Measurements from ENCODE around the gene SERTAD4.
"Not testable (repeated sequence)": the region's sequence is repeated elsewhere in the genome, so short reads cannot be mapped to it uniquely, and the experiment has no call there.

Gene SERTAD4

GRCh38 chr1:210264496-210265380 is 32.1 kb downstream of the SERTAD4 start:
- in situ Hi-C loops (cut with HindIII; ENCODE audit: low sequenced_read_pairs), result no loop called here
- no peak for DNase-seq (ENCODE audit: low read depth, low spot score)

GRCh38 chr1:210265392-210265955 is 32.9 kb downstream of the SERTAD4 start:
- in situ Hi-C loops (cut with HindIII; ENCODE audit: low sequenced_read_pairs); DNase-seq (ENCODE audit: low read depth, low spot score); H3K4me3 ChIP-seq (ENCODE audit: low read depth, low read length): not testable (repeated sequence)

More at GRCh38 chr1:210264496-210265380, 32.1 kb downstream of the SERTAD4 start:
- no peak overlapping the region for H3K4me3 ChIP-seq (ENCODE audit: low read depth, low read length)
- no peak for TF ChIP-seq CTCF (IDR thresholded peaks at IDR 0.05; ENCODE audit: low read depth, low read length)

- in situ Hi-C loops (cut with HindIII; ENCODE audit: low sequenced_read_pairs), result no loop called here
- TF ChIP-seq CTCF (IDR thresholded peaks at IDR 0.05; ENCODE audit: low read depth, low read length), result no peak
- DNase-seq (ENCODE audit: low read depth, low spot score), result no peak
- H3K4me3 ChIP-seq (ENCODE audit: low read depth, low read length), result no peak overlapping the region
These were observed 37.4 kb downstream of the SERTAD4 start for GRCh38 chr1:210269981-210270380.

- no peak for TF ChIP-seq CTCF (IDR thresholded peaks at IDR 0.05; ENCODE audit: low read depth, low read length)
- in situ Hi-C loops (cut with HindIII; ENCODE audit: low sequenced_read_pairs), result no loop called here
- DNase-seq (ENCODE audit: low read depth, low spot score), result no peak
- no peak overlapping the region for H3K4me3 ChIP-seq (ENCODE audit: low read depth, low read length)
These were observed 40.1 kb downstream of the SERTAD4 start for GRCh38 chr1:210272666-210273065.

GRCh38 chr1:210280221-210280620 is 47.6 kb downstream of the SERTAD4 start:
- no peak for DNase-seq (ENCODE audit: low read depth, low spot score)
- no peak for TF ChIP-seq CTCF (IDR thresholded peaks at IDR 0.05; ENCODE audit: low read depth, low read length)
- in situ Hi-C loops (cut with HindIII; ENCODE audit: low sequenced_read_pairs), result no loop called here
- no peak overlapping the region for H3K4me3 ChIP-seq (ENCODE audit: low read depth, low read length)

- no peak for TF ChIP-seq CTCF (IDR thresholded peaks at IDR 0.05; ENCODE audit: low read depth, low read length)
- H3K4me3 ChIP-seq (ENCODE audit: low read depth, low read length), result no peak overlapping the region
- in situ Hi-C loops (cut with HindIII; ENCODE audit: low sequenced_read_pairs), result no loop called here
- DNase-seq (ENCODE audit: low read depth, low spot score), result no peak
These were observed 55.5 kb downstream of the SERTAD4 start for GRCh38 chr1:210288116-210288515.

- no peak overlapping the region for H3K4me3 ChIP-seq (ENCODE audit: low read depth, low read length)
- TF ChIP-seq CTCF (IDR thresholded peaks at IDR 0.05; ENCODE audit: low read depth, low read length), result no peak
- no peak for DNase-seq (ENCODE audit: low read depth, low spot score)
- in situ Hi-C loops (cut with HindIII; ENCODE audit: low sequenced_read_pairs), result no loop called here
These were observed 56.7 kb downstream of the SERTAD4 start for GRCh38 chr1:210289248-210289647.

All from astrocyte of the spinal cord (primary cell).